ENCODE data around the gene CNGA1.
"Not testable (repeated sequence)": the region's sequence is repeated elsewhere in the genome, so short reads cannot be mapped to it uniquely, and the experiment has no call there.

The CNGA1 gene

DNA sequence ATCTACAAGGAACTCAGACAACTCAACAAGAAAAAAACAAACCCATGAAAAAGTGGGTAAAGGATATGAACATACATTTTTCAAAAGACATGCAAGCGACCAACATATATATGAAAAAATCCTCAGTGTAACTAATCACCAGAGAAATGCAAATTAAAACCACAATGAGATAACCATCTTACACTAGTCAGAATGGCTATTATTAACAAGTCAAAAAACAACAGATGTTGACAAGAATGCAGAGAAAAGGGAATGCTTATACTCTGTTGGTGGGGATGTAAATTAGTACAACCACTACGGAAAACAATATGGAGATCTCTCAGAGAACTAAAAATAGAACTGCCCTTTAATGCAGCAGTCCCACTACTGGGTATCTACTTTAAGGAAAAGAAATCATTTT is 12.2 kb upstream of the CNGA1 start:
- DNase-seq = no peak

DNA sequence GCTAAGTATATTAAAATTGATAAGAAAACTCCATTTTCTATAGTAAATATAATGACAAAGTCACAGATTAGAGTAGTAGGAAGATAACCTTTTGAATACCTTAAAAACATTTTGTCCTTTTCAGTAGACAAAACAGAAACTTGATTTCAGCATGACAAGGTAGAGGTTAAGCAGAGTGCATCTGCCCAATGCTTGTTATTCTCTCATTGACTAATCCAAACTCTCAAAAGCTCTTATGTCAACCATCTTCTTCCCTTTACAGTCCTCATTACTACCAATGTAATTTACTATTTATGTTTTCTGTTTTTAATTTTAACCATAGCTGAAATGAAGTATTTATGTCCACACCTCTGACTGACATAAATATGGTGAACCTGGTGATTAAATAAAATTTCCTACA is 11.2 kb upstream of the CNGA1 start:
- DNase-seq = no peak

GRCh38 chr4:48025005-48025404 is 8.5 kb upstream of the CNGA1 start:
- peak; percentile 38 for DNase-seq

DNA sequence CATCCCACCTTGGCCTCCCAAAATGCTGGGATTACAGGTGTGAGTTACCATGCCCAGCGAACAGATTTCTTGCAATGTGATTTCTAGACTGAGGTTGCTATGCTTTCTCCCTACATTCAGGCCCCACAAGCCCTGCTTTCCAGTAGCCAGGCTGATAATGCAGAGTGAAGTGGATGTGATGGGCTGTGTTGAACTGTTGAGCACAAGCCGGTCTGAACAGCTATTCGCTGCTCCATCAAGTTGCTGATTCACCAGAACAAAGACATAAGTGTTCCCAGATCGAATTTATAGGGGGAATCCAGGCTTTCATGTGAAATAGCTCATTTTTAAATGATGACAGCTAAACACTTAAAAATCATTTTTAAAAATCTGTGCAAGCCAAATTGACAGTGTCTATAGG is 8.0 kb upstream of the CNGA1 start:
- DNase-seq = no peak

DNA sequence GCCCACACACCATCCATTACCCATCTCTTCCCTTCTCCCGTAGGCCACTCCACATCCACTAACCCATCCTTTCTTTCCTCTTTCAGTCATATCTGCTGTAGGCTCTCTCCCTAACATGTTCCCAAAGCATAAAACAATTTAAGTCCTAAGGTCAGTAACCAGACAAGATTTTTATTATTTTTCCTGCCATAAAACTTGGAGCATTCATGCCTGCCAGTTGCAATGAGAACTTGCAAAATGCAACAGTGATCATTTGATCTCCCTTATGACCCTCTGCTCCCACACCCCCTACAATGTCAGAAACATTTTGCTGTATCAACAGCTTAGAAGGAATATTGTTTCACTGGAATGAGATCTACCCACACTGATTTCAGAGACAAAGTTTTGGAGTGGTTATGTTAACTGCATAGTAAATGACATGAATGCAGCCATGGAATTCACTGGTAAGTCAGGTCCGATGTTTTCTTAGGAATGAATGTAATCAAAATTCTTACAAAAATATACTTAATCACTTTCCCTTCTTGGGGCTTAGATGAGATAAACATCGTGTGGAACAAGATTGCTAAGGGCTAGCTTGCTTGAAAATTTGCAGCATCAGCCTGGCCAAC is 5.8 kb upstream of the CNGA1 start:
- no peak for DNase-seq

GRCh38 chr4:48021100-48021499 is 4.6 kb upstream of the CNGA1 start:
- no peak for DNase-seq

DNA sequence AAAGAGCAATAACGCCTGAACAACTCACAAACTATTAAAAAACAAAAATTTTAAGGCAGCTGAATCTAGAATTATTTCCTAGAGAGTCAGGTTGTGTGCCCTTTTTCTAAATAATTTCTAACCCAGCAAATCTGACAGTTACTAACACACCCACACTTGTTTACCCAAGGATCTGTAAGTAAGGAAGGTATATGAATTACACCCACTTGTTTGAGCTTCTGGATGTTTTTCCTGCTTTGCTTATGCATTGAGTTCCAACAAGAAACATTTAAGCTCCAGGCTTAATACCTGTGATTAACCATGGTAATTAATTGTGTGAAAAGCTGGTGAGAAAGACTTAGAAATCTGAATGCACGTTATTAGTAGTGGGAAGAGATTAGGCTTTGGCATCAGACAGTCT is 1.6 kb upstream of the CNGA1 start:
- no peak for DNase-seq

DNA sequence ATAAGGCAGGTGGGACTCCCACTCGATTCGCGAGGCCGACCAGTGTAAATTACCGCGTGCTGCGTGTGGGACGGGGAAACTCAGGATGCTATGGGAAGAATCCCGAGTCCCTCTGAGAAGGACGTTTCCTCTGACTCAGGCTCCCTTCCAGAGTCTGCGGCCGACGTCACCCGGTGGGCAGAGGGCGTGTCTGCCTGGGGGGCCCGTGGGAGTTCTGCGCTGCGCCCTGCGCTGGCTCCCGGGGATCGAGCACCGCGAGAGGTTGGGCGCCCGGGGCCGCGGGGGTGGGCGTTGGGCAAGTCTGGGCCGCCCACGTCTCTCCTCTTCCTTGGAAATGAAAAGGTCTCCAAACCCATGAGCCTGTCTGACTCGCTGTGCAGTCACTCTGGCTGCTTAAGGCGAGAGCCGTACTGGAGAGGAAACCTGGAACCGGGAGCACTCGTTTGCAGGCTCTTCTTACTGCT is 659 bp upstream of the CNGA1 start:
- DNase-seq = peak; percentile 54

- no peak for DNase-seq
Measured at GRCh38 chr4:48015678-48016077, 803 bp downstream of the CNGA1 start.

GRCh38 chr4:48015216-48015615 is 1.3 kb downstream of the CNGA1 start:
- DNase-seq = no peak

DNA sequence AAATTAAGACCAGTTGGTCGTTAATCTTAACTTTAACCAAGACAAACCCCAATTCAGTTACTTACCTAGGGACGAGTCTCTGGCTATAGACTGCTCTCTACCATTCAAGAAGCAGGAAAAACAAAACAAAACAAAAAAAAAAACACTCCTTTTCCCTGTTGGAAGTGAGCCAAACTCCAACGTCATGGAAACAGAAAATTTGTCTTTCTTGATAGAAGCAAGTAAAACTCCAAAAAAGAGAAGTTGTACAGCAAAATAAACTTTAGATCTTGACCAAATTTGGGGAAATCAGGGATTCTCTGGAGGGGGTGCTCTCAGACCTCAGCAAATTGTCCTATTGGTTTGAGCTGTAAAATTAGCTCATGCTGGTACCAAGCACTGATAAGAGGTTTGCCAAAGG is 3.7 kb downstream of the CNGA1 start:
- no peak for DNase-seq

DNA sequence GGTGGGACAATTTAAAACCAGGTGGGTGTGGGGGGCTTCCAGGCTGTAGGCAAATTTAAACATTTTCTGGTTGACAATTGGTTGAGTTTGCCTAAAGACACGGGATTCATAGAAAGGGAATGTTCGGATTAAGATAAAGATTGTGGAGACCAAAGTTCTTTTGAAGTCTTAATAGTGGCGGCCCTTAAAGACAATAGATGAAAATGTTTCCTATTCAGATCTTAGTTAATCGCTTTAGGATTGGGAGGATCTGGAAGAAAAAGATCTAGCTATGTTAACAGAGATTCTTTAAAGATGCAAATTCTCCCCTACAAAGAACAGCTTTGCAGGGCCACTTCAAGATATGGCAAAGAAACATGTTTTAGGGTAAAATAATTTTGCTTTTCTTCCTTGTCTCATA is 4.8 kb downstream of the CNGA1 start:
- no peak for DNase-seq

- not testable (repeated sequence) for DNase-seq
Measured at GRCh38 chr4:48010906-48011305, 5.6 kb downstream of the CNGA1 start.

- no peak for DNase-seq
Measured at GRCh38 chr4:48008021-48008596, 8.4 kb downstream of the CNGA1 start.

GRCh38 chr4:48005781-48006180 is 10.7 kb downstream of the CNGA1 start:
- no peak for DNase-seq

GRCh38 chr4:48003568-48003967 is 12.9 kb downstream of the CNGA1 start:
- not testable (repeated sequence) for DNase-seq

DNA sequence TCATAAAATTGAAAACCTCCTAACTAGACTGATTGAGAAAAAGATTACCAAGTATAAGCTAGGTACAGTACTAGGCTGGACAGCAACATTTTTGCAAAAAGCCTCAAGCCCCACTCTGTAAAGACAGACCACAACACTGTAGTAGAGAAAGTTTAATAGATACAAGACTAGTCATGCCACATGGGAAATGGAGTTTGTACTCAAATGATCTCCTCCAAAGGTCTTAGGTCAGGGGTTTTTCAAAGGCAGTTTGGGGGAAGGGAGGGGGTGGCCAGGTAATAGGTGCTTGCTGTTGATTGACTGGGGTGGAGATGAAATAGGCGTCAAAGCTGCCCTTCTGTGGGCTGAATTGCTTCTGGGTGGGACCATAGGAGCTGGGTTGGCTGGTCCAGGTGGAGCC is 14.2 kb downstream of the CNGA1 start:
- no peak for DNase-seq

DNA sequence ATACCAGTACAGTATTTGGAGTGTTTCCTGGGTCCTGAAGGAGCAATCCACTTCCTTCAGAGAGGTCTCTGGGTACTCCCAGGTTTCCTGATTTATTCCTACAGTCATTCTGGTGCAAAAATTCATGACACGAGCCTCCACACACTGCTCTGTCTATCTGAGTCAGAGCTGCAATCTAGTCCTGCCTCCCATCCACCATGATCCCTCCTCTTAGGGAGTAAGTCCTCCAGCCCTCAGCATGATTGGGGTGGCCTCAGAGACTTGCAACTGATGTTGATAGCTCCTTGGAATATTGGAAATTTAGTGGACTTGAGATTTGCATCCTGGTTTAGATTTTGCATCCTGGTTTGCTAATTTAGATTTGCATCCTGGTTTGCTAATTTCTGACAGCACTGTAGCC is 20.5 kb downstream of the CNGA1 start:
- DNase-seq = no peak

- DNase-seq = not testable (repeated sequence)
Measured at GRCh38 chr4:47992475-47992874, 24.0 kb downstream of the CNGA1 start.

GRCh38 chr4:47990145-47990544 is 26.3 kb downstream of the CNGA1 start:
- DNase-seq = no peak

GRCh38 chr4:47974566-47974965 is 41.9 kb downstream of the CNGA1 start:
- DNase-seq = no peak

DNA sequence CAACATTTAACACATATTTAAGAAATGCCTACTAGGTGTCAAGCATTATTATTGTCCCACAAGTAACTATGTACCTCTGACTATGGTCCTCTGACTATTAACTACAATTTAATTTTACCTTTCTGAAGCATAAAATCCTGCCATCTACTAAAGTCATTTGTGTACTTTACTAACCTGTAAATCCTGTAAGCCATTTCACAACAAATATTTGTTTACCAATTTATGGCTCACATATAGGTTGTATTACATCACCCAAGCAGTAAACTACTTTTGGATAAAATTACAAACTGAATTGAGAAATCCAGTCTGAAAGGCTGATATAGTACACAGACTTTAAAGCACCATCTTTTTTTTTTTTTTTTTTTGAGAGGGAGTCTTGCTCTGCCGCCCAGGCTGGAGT is 43.8 kb downstream of the CNGA1 start:
- DNase-seq = no peak

GRCh38 chr4:47972181-47972580 is 44.3 kb downstream of the CNGA1 start:
- no peak for DNase-seq

- DNase-seq = no peak
Measured at GRCh38 chr4:47968847-47969246, 47.6 kb downstream of the CNGA1 start.

DNA sequence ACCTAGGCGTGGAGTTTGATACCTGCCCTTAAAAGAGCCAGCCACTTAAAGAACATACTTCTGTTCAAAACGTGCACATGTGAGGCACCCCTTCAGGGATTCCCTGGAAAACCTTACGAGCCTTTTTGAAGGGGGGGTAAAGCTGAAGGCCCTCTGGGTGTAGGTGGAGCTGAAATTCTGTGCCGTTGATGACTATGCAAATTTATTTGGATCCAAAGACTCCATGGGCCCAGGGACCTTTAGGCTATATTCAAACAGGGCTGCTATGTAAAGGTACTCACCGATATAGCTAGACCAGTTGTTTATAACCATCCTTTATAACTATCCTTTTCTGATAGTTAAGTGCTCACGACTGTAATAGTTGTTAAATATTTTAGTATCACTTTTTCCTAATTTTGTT is 61.8 kb downstream of the CNGA1 start:
- DNase-seq = no peak
